HG03342 (cell line): ENCODE results near the gene CNDP2.
"Not testable (repeated sequence)": the region's sequence is repeated elsewhere in the genome, so short reads cannot be mapped to it uniquely, and the experiment has no call there.

Source experiments
- ATAC-seq: cut with Tn5 transposase; IDR thresholded peaks from one replicate; pipeline ENCODE4 v1.9.1; 2021; ENCODE audit warnings: mild to moderate bottlenecking, moderate library complexity; ENCODE audit not compliant: unreplicated experiment

CNDP2 gene

GRCh38 chr18:74516271-74517235 lies 20.4 kb downstream of the CNDP2 start:
- no peak for ATAC-seq

- ATAC-seq, result no peak
Observed at GRCh38 chr18:74517236-74517630, 21.1 kb downstream of the CNDP2 start.

- ATAC-seq, result no peak
Observed at GRCh38 chr18:74518456-74519295, 22.5 kb downstream of the CNDP2 start.

- ATAC-seq, result no peak
Observed at GRCh38 chr18:74519320-74520095, 23.3 kb downstream of the CNDP2 start.

GRCh38 chr18:74520096-74520833 lies 24.1 kb downstream of the CNDP2 start:
- no peak for ATAC-seq

GRCh38 chr18:74521068-74521725 lies 25.0 kb downstream of the CNDP2 start:
- ATAC-seq, result no peak

GRCh38 chr18:74522635-74523548 lies 26.7 kb downstream of the CNDP2 start:
- no peak for ATAC-seq

GRCh38 chr18:74524097-74524496 lies 27.9 kb downstream of the CNDP2 start:
- ATAC-seq, result no peak

- ATAC-seq, result not testable (repeated sequence)
Observed at GRCh38 chr18:74524915-74525314, 28.8 kb downstream of the CNDP2 start.

- ATAC-seq, result no peak
Observed at GRCh38 chr18:74525741-74526140, 29.6 kb downstream of the CNDP2 start.

GRCh38 chr18:74526488-74526887 lies 30.3 kb downstream of the CNDP2 start:
- no peak for ATAC-seq

GRCh38 chr18:74528478-74528877 lies 32.3 kb downstream of the CNDP2 start:
- ATAC-seq, result peak; percentile 70

GRCh38 chr18:74528913-74529312 lies 32.8 kb downstream of the CNDP2 start:
- ATAC-seq, result no peak

- no peak for ATAC-seq
Observed at GRCh38 chr18:74529378-74529777, 33.2 kb downstream of the CNDP2 start.

GRCh38 chr18:74529811-74530583 lies 33.8 kb downstream of the CNDP2 start:
- ATAC-seq, result no peak

- no peak for ATAC-seq
Observed at GRCh38 chr18:74530584-74530862, 34.4 kb downstream of the CNDP2 start.

- ATAC-seq, result no peak
Observed at GRCh38 chr18:74531043-74531442, 34.9 kb downstream of the CNDP2 start.

- ATAC-seq, result no peak
Observed at GRCh38 chr18:74532511-74533025, 36.4 kb downstream of the CNDP2 start.
